Measurements from ENCODE around the gene RGS8.

Gene RGS8

GRCh38 chr1:182684116-182684828, at the start of gene RGS8:
RGS8 (minus strand) TSS chr1:182684587; CDS start chr1:182669649, 14,938 bp downstream.
- peak in 20 of 56 donors; percentile 9 to 73 (median 36) for DNase-seq

- no peak for DNase-seq
These were observed 47.6 kb upstream of the RGS8 start for GRCh38 chr1:182731852-182732575.

- no peak for DNase-seq
These were observed 42.5 kb upstream of the RGS8 start for GRCh38 chr1:182726912-182727311.

- DNase-seq: no peak
These were observed 41.2 kb upstream of the RGS8 start for GRCh38 chr1:182725259-182726255.

GRCh38 chr1:182724215-182724614, 39.8 kb upstream of the RGS8 start:
- DNase-seq: no peak

GRCh38 chr1:182723200-182723599, 38.8 kb upstream of the RGS8 start:
- DNase-seq: no peak

- no peak for DNase-seq
These were observed 37.1 kb upstream of the RGS8 start for GRCh38 chr1:182721525-182721924.

GRCh38 chr1:182720463-182720862, 36.1 kb upstream of the RGS8 start:
- no peak for DNase-seq

GRCh38 chr1:182719553-182719952, 35.2 kb upstream of the RGS8 start:
- no peak for DNase-seq

- no peak for DNase-seq
These were observed 33.9 kb upstream of the RGS8 start for GRCh38 chr1:182718311-182718710.

- DNase-seq: no peak
These were observed 32.6 kb upstream of the RGS8 start for GRCh38 chr1:182716740-182717720.

- DNase-seq: no peak
These were observed 31.1 kb upstream of the RGS8 start for GRCh38 chr1:182715531-182715930.

- no peak for DNase-seq
These were observed 30.2 kb upstream of the RGS8 start for GRCh38 chr1:182714546-182714945.

- no peak for DNase-seq
These were observed 29.6 kb upstream of the RGS8 start for GRCh38 chr1:182713939-182714338.

- no peak for DNase-seq
These were observed 29.1 kb upstream of the RGS8 start for GRCh38 chr1:182713492-182713891.

- DNase-seq: no peak
These were observed 25.5 kb upstream of the RGS8 start for GRCh38 chr1:182709855-182710254.

- DNase-seq: no peak
These were observed 24.9 kb upstream of the RGS8 start for GRCh38 chr1:182709225-182709764.

GRCh38 chr1:182707122-182707521, 22.7 kb upstream of the RGS8 start:
- DNase-seq: peak in 22 of 56 donors; percentile 3 to 69 (median 18)

GRCh38 chr1:182704677-182705076, 20.3 kb upstream of the RGS8 start:
- DNase-seq: no peak

GRCh38 chr1:182703539-182703938, 19.2 kb upstream of the RGS8 start:
- DNase-seq: no peak
